GM12878 (cell line): Measurements from ENCODE around the gene DET1. TPM values are rescaled to one million over a fixed set of nuclear protein-coding genes. Genes with fewer than 3 reads are reported as not detected.

Experiments used
- polyA plus RNA-seq, 11 experiments: library from polyadenylated mRNA; depleted of rRNA in 4 of 11; unstranded in 6 of 11; stranded (reverse) in 5 of 11; fragments of >200 nt; fragmentation: Nextera tagmentation in 4 of 11; fragmentation: Illumina TruSeq in 1 of 11; extraction: Ambion mirVana in 4 of 11; extraction: Trizol in 1 of 11; gene quantifications; 1 replicate in 1 of 11; 2 replicates in 10 of 11; pipeline versions ENCODE4 v1.2.1 to v1.2.3, GENCODE V29; 2011 to 2016; ENCODE audit warnings: inconsistent platforms in 2 of 11, missing spikeins in 2 of 11, low read depth in 1 of 11
- small RNA-seq: library from RNA; depleted of rRNA; stranded (forward); fragments of <200 nt; gene quantifications from one replicate; pipeline ENCODE3, GENCODE V24; 2014
- total RNA-seq, 4 experiments: library from RNA; depleted of rRNA in 3 of 4; stranded (reverse); fragments of >200 nt in 3 of 4; fragmentation: Illumina TruSeq in 1 of 4; extraction: Trizol in 1 of 4; gene quantifications; 2 replicates each; pipeline versions ENCODE4 v1.2.1 to v1.2.3, GENCODE V29; 2013 to 2021

The DET1 gene
- total and polyA plus RNA-seq, 10 of the 15 experiments (the other 5 are each of a cell fraction or from before 2014, with no cell fraction given), result 0.16 to 2.7 (median 1.4) TPM

Small RNA genes lying within 50 kb of the gene (small RNA-seq; reads per million reads assigned to genes)
- not detected for gene AC013489.2

Other genes with a start within 250 kb of the DET1 start
- gene MRPL46, start 79.3 kb downstream of the DET1 start, total RNA-seq (2014; rRNA removed), result 33.0 and 37.4 TPM in 2 replicates
- gene MRPL46, start 79.3 kb downstream of the DET1 start, total RNA-seq (2014; rRNA removed; fragmentation: Illumina TruSeq; extraction: Trizol), result 41.1 and 42.4 TPM in 2 replicates
- gene MRPL46, start 79.3 kb downstream of the DET1 start, total RNA-seq (2021), result 37.9 and 39.5 TPM in 2 replicates
- 48.5 and 50.4 TPM in 2 replicates for gene MRPL46, start 79.3 kb downstream of the DET1 start, polyA plus RNA-seq (2011; rRNA removed)
- gene MRPL46, start 79.3 kb downstream of the DET1 start, polyA plus RNA-seq (2014; fragmentation: Illumina TruSeq; extraction: Trizol), result 40.5 and 41.7 TPM in 2 replicates
- gene MRPL46, start 79.3 kb downstream of the DET1 start, polyA plus RNA-seq (2014; fragmentation: Nextera tagmentation; extraction: Ambion mirVana), result 10 to 100 TPM; 55.3 to 66.9 TPM
- gene MRPL46, start 79.3 kb downstream of the DET1 start, polyA plus RNA-seq (2014; rRNA removed), result 54.6 and 57.7 TPM in 2 replicates
- 10 to 100 TPM; 95.9 to 96.7 TPM for gene MRPL46, start 79.3 kb downstream of the DET1 start, polyA plus RNA-seq (2016; fragmentation: Nextera tagmentation; extraction: Ambion mirVana)
- 65.2 and 71.8 TPM in 2 replicates for gene MRPS11, start 79.0 kb downstream of the DET1 start, total RNA-seq (2014; rRNA removed)
- 50.4 and 55.1 TPM in 2 replicates for gene MRPS11, start 79.0 kb downstream of the DET1 start, total RNA-seq (2014; rRNA removed; fragmentation: Illumina TruSeq; extraction: Trizol)
- 72.2 and 73.7 TPM in 2 replicates for gene MRPS11, start 79.0 kb downstream of the DET1 start, total RNA-seq (2021)
- 77.5 and 104 TPM in 2 replicates for gene MRPS11, start 79.0 kb downstream of the DET1 start, polyA plus RNA-seq (2011; rRNA removed)
- 24.6 and 57.9 TPM in 2 replicates for gene MRPS11, start 79.0 kb downstream of the DET1 start, polyA plus RNA-seq (2014; fragmentation: Illumina TruSeq; extraction: Trizol)
- gene MRPS11, start 79.0 kb downstream of the DET1 start, polyA plus RNA-seq (2014; fragmentation: Nextera tagmentation; extraction: Ambion mirVana), result 10 to 100 TPM; 37.1 to 44.3 TPM
- gene MRPS11, start 79.0 kb downstream of the DET1 start, polyA plus RNA-seq (2014; rRNA removed), result 99.9 and 103 TPM in 2 replicates
- 100 to 1,000 TPM; 138 to 148 TPM for gene MRPS11, start 79.0 kb downstream of the DET1 start, polyA plus RNA-seq (2016; fragmentation: Nextera tagmentation; extraction: Ambion mirVana)
- 76.0 and 81.2 TPM in 2 replicates for gene AEN, start 74.7 kb upstream of the DET1 start, total RNA-seq (2014; rRNA removed)
- 39.9 and 44.5 TPM in 2 replicates for gene AEN, start 74.7 kb upstream of the DET1 start, total RNA-seq (2014; rRNA removed; fragmentation: Illumina TruSeq; extraction: Trizol)
- 67.2 and 74.4 TPM in 2 replicates for gene AEN, start 74.7 kb upstream of the DET1 start, total RNA-seq (2021)
- gene AEN, start 74.7 kb upstream of the DET1 start, polyA plus RNA-seq (2011; rRNA removed), result 32.5 and 44.7 TPM in 2 replicates
- gene AEN, start 74.7 kb upstream of the DET1 start, polyA plus RNA-seq (2014; fragmentation: Illumina TruSeq; extraction: Trizol), result 25.8 and 33.5 TPM in 2 replicates
- 10 to 100 TPM; 11.7 to 12.0 TPM for gene AEN, start 74.7 kb upstream of the DET1 start, polyA plus RNA-seq (2014; fragmentation: Nextera tagmentation; extraction: Ambion mirVana)
- gene AEN, start 74.7 kb upstream of the DET1 start, polyA plus RNA-seq (2014; rRNA removed), result 62.8 and 66.1 TPM in 2 replicates
- gene AEN, start 74.7 kb upstream of the DET1 start, polyA plus RNA-seq (2016; fragmentation: Nextera tagmentation; extraction: Ambion mirVana), result 10 to 100 TPM; 78.0 to 78.8 TPM
- gene ISG20, start 92.3 kb upstream of the DET1 start, total RNA-seq (2014; rRNA removed), result 210 and 228 TPM in 2 replicates
- gene ISG20, start 92.3 kb upstream of the DET1 start, total RNA-seq (2014; rRNA removed; fragmentation: Illumina TruSeq; extraction: Trizol), result 48.5 and 53.8 TPM in 2 replicates
- 76.5 and 90.2 TPM in 2 replicates for gene ISG20, start 92.3 kb upstream of the DET1 start, total RNA-seq (2021)
- 46.6 and 182 TPM in 2 replicates for gene ISG20, start 92.3 kb upstream of the DET1 start, polyA plus RNA-seq (2011; rRNA removed)
- 3.5 and 23.4 TPM in 2 replicates for gene ISG20, start 92.3 kb upstream of the DET1 start, polyA plus RNA-seq (2014; fragmentation: Illumina TruSeq; extraction: Trizol)
- 10 to 100 TPM; 49.6 to 92.9 TPM for gene ISG20, start 92.3 kb upstream of the DET1 start, polyA plus RNA-seq (2014; fragmentation: Nextera tagmentation; extraction: Ambion mirVana)
- 177 and 251 TPM in 2 replicates for gene ISG20, start 92.3 kb upstream of the DET1 start, polyA plus RNA-seq (2014; rRNA removed)
- 10 to 100 TPM; 80.7 to 91.1 TPM for gene ISG20, start 92.3 kb upstream of the DET1 start, polyA plus RNA-seq (2016; fragmentation: Nextera tagmentation; extraction: Ambion mirVana)